MCF 10A (cell line): Measurements from ENCODE around the gene KCNK10. TPM values are rescaled to one million over a fixed set of nuclear protein-coding genes. Genes with fewer than 3 reads are reported as not detected.

Source experiments
- BruUV-seq: library from RNA; stranded (reverse); fragments of 400-500 nt; replicated peaks from 2 replicates; lab custom pipeline; 2021; lab: Mats Ljungman, UMichigan
- CTCF ChIA-PET: fragments of 300-600 bp; sonication (Branson Sonifier 250); formaldehyde crosslinking; extraction: SDS; loops from one replicate; lab custom pipeline; 2021; ENCODE audit warnings: antibody characterized with exemption, inconsistent platforms; lab: Yijun Ruan, JAX
- POLR2A ChIA-PET: fragments of 300-600, 350-650 bp; sonication (Branson Sonifier 250); formaldehyde crosslinking; extraction: SDS; loops from one replicate; lab custom pipeline; 2020; ENCODE audit warnings: antibody characterized with exemption, inconsistent platforms; lab: Yijun Ruan, JAX
- DNase-seq: peaks from one replicate; pipeline ENCODE4 v3.0.0-alpha.2; 2018; ENCODE audit not compliant: unreplicated experiment
- H3K27ac Mint-ChIP-seq: one replicate; pipeline ENCODE4 v1.8.0; 2022; ENCODE audit warnings: mild to moderate bottlenecking, low read depth, mixed read lengths; ENCODE audit not compliant: unreplicated experiment
- H3K27me3 Mint-ChIP-seq: one replicate; pipeline ENCODE4 v1.8.0; 2022; ENCODE audit warnings: mixed read lengths; ENCODE audit not compliant: insufficient read depth, unreplicated experiment
- H3K36me3 Mint-ChIP-seq: one replicate; pipeline ENCODE4 v1.8.0; 2022; ENCODE audit warnings: mild to moderate bottlenecking, moderate library complexity, mixed read lengths; ENCODE audit not compliant: insufficient read depth, unreplicated experiment
- H3K4me1 Mint-ChIP-seq: one replicate; pipeline ENCODE4 v1.8.0; 2022; ENCODE audit warnings: mixed read lengths; ENCODE audit not compliant: insufficient read depth, unreplicated experiment
- H3K4me3 Mint-ChIP-seq: one replicate; pipeline ENCODE4 v1.8.0; 2022; ENCODE audit warnings: mild to moderate bottlenecking, moderate library complexity, mixed read lengths; ENCODE audit not compliant: unreplicated experiment
- H3K9me3 Mint-ChIP-seq: one replicate; pipeline ENCODE4 v1.8.0; 2022; ENCODE audit warnings: mixed read lengths; ENCODE audit not compliant: unreplicated experiment
- intact Hi-C: fragments of 100-400 bp; cut with micrococcal nuclease; formaldehyde crosslinking; loops from 2 replicates; pipeline ENCODE4 v1.14.1; 2022
- total RNA-seq: library from RNA; stranded (reverse); gene quantifications from 2 replicates; pipeline ENCODE4 v1.2.3, GENCODE V29; 2022
- TF ChIP-seq, protein P1 (sequence below): fragments of 200-600 bp; IDR thresholded peaks from one replicate; pipeline ENCODE4 v1.8.0; 2022; ENCODE audit warnings: antibody characterized with exemption, mild to moderate bottlenecking; ENCODE audit not compliant: unreplicated experiment

KCNK10 gene
- total RNA-seq, 1 experiment from 2014 or later = not detected

DNA sequence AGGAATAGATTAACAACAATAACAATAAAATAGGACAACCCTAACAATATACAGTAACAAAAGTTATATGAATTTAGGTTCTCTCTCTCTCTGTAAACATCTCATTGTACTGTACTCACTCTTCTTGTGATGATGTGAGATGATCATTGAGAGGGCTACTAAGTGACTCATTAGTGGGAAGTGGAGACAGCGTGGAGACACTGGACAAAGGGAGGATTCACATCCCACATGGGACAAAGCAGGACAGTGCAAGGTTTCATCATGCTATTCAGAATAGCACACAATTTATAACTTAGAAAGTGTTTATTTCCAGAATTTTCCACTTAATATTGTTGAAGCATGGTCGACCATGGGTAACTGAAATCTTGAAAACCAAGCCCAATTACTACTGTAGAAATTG lies 36.4 kb upstream of the KCNK10 start:
- POLR2A ChIA-PET = no interaction called here
- H3K27ac Mint-ChIP-seq = no peak overlapping the region
- intact Hi-C loops = no loop called here

DNA sequence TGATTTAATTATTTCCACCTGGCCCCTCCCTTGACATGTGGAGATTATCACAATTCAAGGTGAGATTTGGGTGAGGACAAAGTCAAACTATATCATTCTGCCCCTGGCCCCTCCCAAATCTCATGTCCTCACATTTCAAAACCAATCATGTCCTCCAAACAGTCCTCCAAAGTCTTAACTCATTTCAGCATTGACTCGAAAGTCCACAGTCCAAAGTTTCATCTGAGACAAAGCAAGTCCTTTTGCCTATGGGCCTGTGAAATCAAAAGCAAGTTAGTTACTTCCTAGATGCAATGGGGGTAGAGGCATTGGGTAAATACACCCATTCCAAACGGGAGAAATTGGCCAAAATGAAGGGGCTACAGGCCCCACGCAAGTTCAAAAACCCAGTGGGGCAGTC lies 31.3 kb upstream of the KCNK10 start:
- BruUV-seq = no TSS peak
- ChIA-PET CTCF (interaction anchor here (0.6 kb wide), 2 partner anchors 14 to 410 kb away, joined by 4 to 5 read pairs; no protein-coding TSS in a partner anchor), POLR2A (interaction anchor here (1.0 kb wide), 1 partner anchor 18 kb away, joined by 3 read pairs; no protein-coding TSS in a partner anchor)
- no peaks in the 10 kb centered on the region for H3K4me1 Mint-ChIP-seq
- no peak overlapping the region for H3K4me3 Mint-ChIP-seq
- TF ChIP-seq, protein P1, sequence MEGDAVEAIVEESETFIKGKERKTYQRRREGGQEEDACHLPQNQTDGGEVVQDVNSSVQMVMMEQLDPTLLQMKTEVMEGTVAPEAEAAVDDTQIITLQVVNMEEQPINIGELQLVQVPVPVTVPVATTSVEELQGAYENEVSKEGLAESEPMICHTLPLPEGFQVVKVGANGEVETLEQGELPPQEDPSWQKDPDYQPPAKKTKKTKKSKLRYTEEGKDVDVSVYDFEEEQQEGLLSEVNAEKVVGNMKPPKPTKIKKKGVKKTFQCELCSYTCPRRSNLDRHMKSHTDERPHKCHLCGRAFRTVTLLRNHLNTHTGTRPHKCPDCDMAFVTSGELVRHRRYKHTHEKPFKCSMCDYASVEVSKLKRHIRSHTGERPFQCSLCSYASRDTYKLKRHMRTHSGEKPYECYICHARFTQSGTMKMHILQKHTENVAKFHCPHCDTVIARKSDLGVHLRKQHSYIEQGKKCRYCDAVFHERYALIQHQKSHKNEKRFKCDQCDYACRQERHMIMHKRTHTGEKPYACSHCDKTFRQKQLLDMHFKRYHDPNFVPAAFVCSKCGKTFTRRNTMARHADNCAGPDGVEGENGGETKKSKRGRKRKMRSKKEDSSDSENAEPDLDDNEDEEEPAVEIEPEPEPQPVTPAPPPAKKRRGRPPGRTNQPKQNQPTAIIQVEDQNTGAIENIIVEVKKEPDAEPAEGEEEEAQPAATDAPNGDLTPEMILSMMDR = no peak
- intact Hi-C loops = no loop called here
- no peak overlapping the region for H3K27ac Mint-ChIP-seq
- no peaks in the 10 kb centered on the region for H3K36me3 Mint-ChIP-seq
- H3K27me3 Mint-ChIP-seq = peaks cover 8% of the 10 kb centered on the region
- DNase-seq = no peak
- H3K9me3 Mint-ChIP-seq = no peaks in the 10 kb centered on the region

More for the DNA sequence above, 36.4 kb upstream of the KCNK10 start:
- H3K36me3 Mint-ChIP-seq = no peaks in the 10 kb centered on the region
- CTCF ChIA-PET = interaction anchor here (0.9 kb wide), 1 partner anchor 414 kb away, joined by 3 read pairs; no protein-coding TSS in a partner anchor
- peaks cover 54% of the 10 kb centered on the region for H3K27me3 Mint-ChIP-seq
- DNase-seq = no peak
- H3K4me1 Mint-ChIP-seq = no peaks in the 10 kb centered on the region
- H3K9me3 Mint-ChIP-seq = no peaks in the 10 kb centered on the region
- H3K4me3 Mint-ChIP-seq = no peak overlapping the region
- no TSS peak for BruUV-seq
- TF ChIP-seq, protein P1 = no peak

DNA sequence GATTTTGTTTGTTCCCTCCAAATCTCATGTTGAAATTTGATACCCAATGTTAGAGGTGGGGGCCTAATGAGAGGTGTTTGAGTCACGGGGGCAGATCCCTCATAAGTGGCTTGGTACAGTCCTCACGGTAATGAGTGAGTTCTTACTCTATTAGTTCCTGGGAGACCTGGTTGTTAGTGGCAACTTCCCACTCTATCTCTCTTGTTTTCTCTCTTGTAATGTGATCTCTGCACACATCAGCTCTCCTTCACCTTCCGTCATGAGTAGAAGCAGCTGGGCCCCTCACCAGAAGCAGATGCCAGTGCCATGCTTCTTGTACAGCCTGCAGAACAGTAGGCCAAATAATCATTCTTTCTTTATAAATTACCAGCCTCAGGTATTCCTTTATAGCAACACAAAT lies 29.6 kb upstream of the KCNK10 start:
- ChIA-PET CTCF (interaction anchor here (1.5 kb wide), 1 partner anchor 164 kb away, joined by 7 read pairs; no protein-coding TSS in a partner anchor), POLR2A (no interaction called here)
- Mint-ChIP-seq H3K36me3 (no peaks in the 10 kb centered on the region), H3K4me3 (no peak overlapping the region), H3K9me3 (no peaks in the 10 kb centered on the region), H3K27me3 (peaks cover under 1% of the 10 kb centered on the region), H3K4me1 (no peaks in the 10 kb centered on the region), H3K27ac (no peak overlapping the region)
- TF ChIP-seq, protein P1 = no peak
- no peak for DNase-seq
- intact Hi-C loops = no loop called here
- no TSS peak for BruUV-seq

DNA sequence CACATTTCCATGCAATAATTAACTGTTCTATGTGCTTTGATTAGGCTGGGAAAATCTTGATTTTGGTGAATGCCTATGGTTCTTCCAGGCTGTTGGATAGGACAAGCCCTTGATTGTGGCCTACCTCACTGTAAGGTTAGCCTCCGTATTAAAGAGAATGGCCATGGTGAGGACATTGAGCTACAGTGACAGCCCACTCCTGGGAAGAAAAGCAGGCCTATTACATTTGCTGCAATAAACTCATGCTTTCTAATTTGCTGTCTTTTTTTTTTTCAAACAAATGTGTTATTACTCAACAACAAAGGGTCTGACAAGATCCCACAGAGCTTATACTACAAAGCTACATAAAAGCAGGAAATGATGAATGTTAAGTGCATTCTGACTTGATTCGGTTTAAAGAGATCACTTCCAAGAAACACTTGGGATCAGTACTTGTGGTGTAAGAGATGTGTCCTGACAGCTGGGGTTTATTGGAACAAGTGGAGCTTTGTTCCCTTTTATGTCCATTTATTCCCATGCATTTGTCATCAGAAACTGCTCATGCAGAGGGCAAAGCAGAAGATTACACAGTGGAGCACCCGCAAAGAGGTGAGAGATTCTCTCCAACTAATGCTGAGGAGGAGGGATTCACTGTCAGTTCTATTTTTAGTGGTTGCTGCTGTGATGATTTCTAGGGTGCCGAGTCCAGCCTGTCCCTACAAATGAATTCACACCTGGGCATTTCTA lies 29.1 kb upstream of the KCNK10 start:
- no peaks in the 10 kb centered on the region for H3K27me3 Mint-ChIP-seq
- POLR2A ChIA-PET = no interaction called here

More for the DNA sequence above, 29.1 kb upstream of the KCNK10 start:
- intact Hi-C loops = no loop called here
- no TSS peak for BruUV-seq
- CTCF ChIA-PET = interaction anchor here (1.5 kb wide), 1 partner anchor 163 kb away, joined by 7 read pairs; no protein-coding TSS in a partner anchor
- H3K27ac Mint-ChIP-seq = no peak overlapping the region
- TF ChIP-seq, protein P1 = no peak
- no peak for DNase-seq
- H3K4me1 Mint-ChIP-seq = no peaks in the 10 kb centered on the region
- no peaks in the 10 kb centered on the region for H3K9me3 Mint-ChIP-seq
- H3K36me3 Mint-ChIP-seq = no peaks in the 10 kb centered on the region
- H3K4me3 Mint-ChIP-seq = no peak overlapping the region
